HEK293 (cell line): ENCODE data around the gene SERPINC1.

Experiments
- CTCF ChIA-PET: fragments of 350-600 bp; formaldehyde crosslinking; extraction: SDS; loops from one replicate; lab custom pipeline; 2021; ENCODE audit warnings: antibody characterized with exemption; lab: Yijun Ruan, JAX
- POLR2A ChIA-PET: fragments of 300-600 bp; formaldehyde crosslinking; extraction: SDS; loops from one replicate; lab custom pipeline; 2020; ENCODE audit warnings: antibody characterized with exemption, inconsistent platforms; lab: Yijun Ruan, JAX
- H3K27ac ChIP-seq: fragments of 200-500 bp; sonication (Bioruptor generic); 2 replicates; pipeline ENCODE4 v1.5.1; 2014; ENCODE audit warnings: low read depth, low read length, control low read depth, inconsistent platforms; ENCODE audit errors: extremely low read depth
- H3K36me3 ChIP-seq, 2 experiments: fragments of 200-500 bp in 1 of 2; sonication (Bioruptor generic) in 1 of 2; 1 replicate in 1 of 2; 2 replicates in 1 of 2; pipeline ENCODE4 v1.5.1; 2014 to 2017; ENCODE audit warnings: inconsistent platforms in 2 of 2, low read length in 2 of 2; ENCODE audit not compliant: control insufficient read depth in 2 of 2, insufficient read depth in 1 of 2
- H3K4me1 ChIP-seq: fragments of 200-500 bp; sonication (Bioruptor generic); 2 replicates; pipeline ENCODE4 v1.5.1; 2014; ENCODE audit warnings: mild to moderate bottlenecking, low read length, inconsistent platforms; ENCODE audit not compliant: control insufficient read depth, insufficient read depth
- H3K4me3 ChIP-seq: 2 replicates; pipeline ENCODE4 v1.5.1; 2011; ENCODE audit warnings: low read depth, mild to moderate bottlenecking, control low read depth, low read length, moderate library complexity
- H3K9me3 ChIP-seq: fragments of 200-500 bp; sonication (Bioruptor generic); 2 replicates; pipeline ENCODE4 v1.5.1; 2014; ENCODE audit warnings: low read depth, low read length, inconsistent platforms; ENCODE audit not compliant: control insufficient read depth, insufficient read depth
- ELK4 ChIP-seq: IDR thresholded peaks from 2 replicates; pipeline ENCODE4 v1.6.1; 2011; ENCODE audit warnings: mild to moderate bottlenecking, low read depth, low read length, borderline replicate concordance
- FEZF1 ChIP-seq: fragments of 450-650 bp; formaldehyde crosslinking; IDR thresholded peaks from 2 replicates; pipeline ENCODE4 v1.5.1; 2016; ENCODE audit warnings: missing biosample characterization, missing genetic modification characterization
- GFI1B ChIP-seq: fragments of 450-650 bp; formaldehyde crosslinking; IDR thresholded peaks from 2 replicates; pipeline ENCODE4 v1.5.1; 2016; ENCODE audit warnings: missing biosample characterization, missing genetic modification characterization
- GLIS1 ChIP-seq: fragments of 450-650 bp; formaldehyde crosslinking; IDR thresholded peaks from 2 replicates; pipeline ENCODE4 v1.5.1; 2016; ENCODE audit warnings: missing biosample characterization, missing genetic modification characterization
- KLF9 ChIP-seq: fragments of 450-650 bp; formaldehyde crosslinking; IDR thresholded peaks from 2 replicates; pipeline ENCODE4 v1.5.1; 2016; ENCODE audit warnings: missing biosample characterization, missing genetic modification characterization, low read depth
- OSR2 ChIP-seq: fragments of 450-650 bp; formaldehyde crosslinking; IDR thresholded peaks from 2 replicates; pipeline ENCODE4 v1.5.1; 2016; ENCODE audit warnings: missing biosample characterization, missing genetic modification characterization
- PRDM6 ChIP-seq: fragments of 450-650 bp; formaldehyde crosslinking; IDR thresholded peaks from 2 replicates; pipeline ENCODE4 v1.5.1; 2017; ENCODE audit warnings: missing biosample characterization, missing genetic modification characterization
- TSHZ1 ChIP-seq: fragments of 450-650 bp; formaldehyde crosslinking; IDR thresholded peaks from 2 replicates; pipeline ENCODE4 v1.5.1; 2016; ENCODE audit warnings: missing biosample characterization, missing genetic modification characterization, borderline replicate concordance
- ZBTB20 ChIP-seq: fragments of 450-650 bp; formaldehyde crosslinking; IDR thresholded peaks from 2 replicates; pipeline ENCODE4 v1.5.1; 2016; ENCODE audit warnings: missing biosample characterization, missing genetic modification characterization
- ZEB2 ChIP-seq: fragments of 450-650 bp; formaldehyde crosslinking; IDR thresholded peaks from 2 replicates; pipeline ENCODE4 v1.5.1; 2016; ENCODE audit warnings: missing biosample characterization, missing genetic modification characterization
- ZNF112 ChIP-seq: fragments of 450-650 bp; formaldehyde crosslinking; IDR thresholded peaks from 2 replicates; pipeline ENCODE4 v1.5.0; 2017; ENCODE audit warnings: missing biosample characterization, missing genetic modification characterization
- ZNF114 ChIP-seq: fragments of 450-650 bp; formaldehyde crosslinking; IDR thresholded peaks from 2 replicates; pipeline ENCODE4 v1.5.0; 2017; ENCODE audit warnings: missing biosample characterization, missing genetic modification characterization
- ZNF157 ChIP-seq: fragments of 450-650 bp; formaldehyde crosslinking; IDR thresholded peaks from 2 replicates; pipeline ENCODE4 v1.5.1; 2016; ENCODE audit warnings: missing biosample characterization, missing genetic modification characterization
- ZNF184 ChIP-seq: fragments of 450-650 bp; IDR thresholded peaks from 2 replicates; pipeline ENCODE4 v1.5.1; 2018; ENCODE audit warnings: missing biosample characterization, mild to moderate bottlenecking, missing genetic modification characterization
- ZNF23 ChIP-seq: fragments of 450-650 bp; formaldehyde crosslinking; IDR thresholded peaks from 2 replicates; pipeline ENCODE4 v1.5.1; 2016; ENCODE audit warnings: missing biosample characterization, missing genetic modification characterization, borderline replicate concordance
- ZNF24 ChIP-seq: fragments of 450-650 bp; formaldehyde crosslinking; IDR thresholded peaks from 2 replicates; pipeline ENCODE4 v1.5.1; 2016; ENCODE audit warnings: missing biosample characterization, missing genetic modification characterization
- ZNF292 ChIP-seq: fragments of 450-650 bp; formaldehyde crosslinking; IDR thresholded peaks from 2 replicates; pipeline ENCODE4 v1.5.1; 2016; ENCODE audit warnings: low read depth, missing biosample characterization, missing genetic modification characterization, borderline replicate concordance
- ZNF335 ChIP-seq: fragments of 450-650 bp; formaldehyde crosslinking; conservative IDR thresholded peaks from 2 replicates; pipeline ENCODE4 v1.5.1; 2016; ENCODE audit warnings: missing biosample characterization, missing genetic modification characterization
- ZNF548 ChIP-seq: fragments of 450-650 bp; formaldehyde crosslinking; IDR thresholded peaks from 2 replicates; pipeline ENCODE4 v1.5.1; 2016; ENCODE audit warnings: missing biosample characterization, missing genetic modification characterization
- ZNF580 ChIP-seq: fragments of 450-650 bp; formaldehyde crosslinking; IDR thresholded peaks from 2 replicates; pipeline ENCODE4 v1.5.1; 2016; ENCODE audit warnings: missing biosample characterization, missing genetic modification characterization
- ZNF600 ChIP-seq: fragments of 450-650 bp; formaldehyde crosslinking; IDR thresholded peaks from 2 replicates; pipeline ENCODE4 v1.5.1; 2016; ENCODE audit warnings: missing biosample characterization, missing genetic modification characterization
- ZNF610 ChIP-seq: fragments of 450-650 bp; formaldehyde crosslinking; IDR thresholded peaks from 2 replicates; pipeline ENCODE4 v1.5.1; 2016; ENCODE audit warnings: missing biosample characterization, missing genetic modification characterization, borderline replicate concordance
- ZNF629 ChIP-seq: fragments of 450-650 bp; formaldehyde crosslinking; IDR thresholded peaks from 2 replicates; pipeline ENCODE4 v1.5.1; 2017; ENCODE audit warnings: missing biosample characterization, missing genetic modification characterization
- TF ChIP-seq, protein P1 (sequence below): fragments of 450-650 bp; formaldehyde crosslinking; IDR thresholded peaks from 2 replicates; pipeline ENCODE4 v1.5.1; 2016; ENCODE audit warnings: missing biosample characterization, missing genetic modification characterization

SERPINC1 gene

DNA sequence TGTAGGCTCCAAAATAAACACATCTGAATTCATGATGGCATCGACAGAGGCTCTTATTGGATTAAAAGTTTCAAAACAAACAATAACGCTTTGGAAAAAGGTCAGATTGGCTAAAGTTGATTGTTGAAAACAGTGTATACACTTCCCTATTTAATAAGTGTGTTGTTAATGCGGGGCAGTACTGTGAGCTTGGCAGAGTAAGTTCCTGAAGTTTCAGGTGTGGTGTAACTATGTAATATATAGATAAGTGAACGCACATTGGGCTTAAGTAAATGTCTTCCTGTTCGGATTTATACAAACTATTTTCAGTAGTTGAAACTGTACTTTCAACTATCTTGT is 48.1 kb downstream of the SERPINC1 start:
- ChIA-PET CTCF (interaction anchor here (0.6 to 0.9 kb wide), 3 partner anchors 9 to 393 kb away, joined by 3 read pairs; no protein-coding TSS in a partner anchor), POLR2A (interaction anchor here (0.9 to 2.2 kb wide), 11 partner anchors 11 to 439 kb away, joined by 3 to 28 read pairs (median 6); partner anchors contain the start of genes CENPL, DARS2, KLHL20 and PRDX6)
- peak overlapping the region; percentile 89 for H3K4me3 ChIP-seq
- no peaks in the 10 kb centered on the region; the same call in 1 of the 2 replicates for H3K4me1 ChIP-seq
- H3K36me3 ChIP-seq = peaks cover 14 to 61% of the 10 kb centered on the region in 2 experiments
- peak overlapping the region; percentile 75 for H3K27ac ChIP-seq
- no peaks in the 10 kb centered on the region for H3K9me3 ChIP-seq
- TF ChIP-seq PRDM6 (tag by site-specific recombination) (0 out of 2 replicates have a peak, but pooled peaks have one; percentile 9), ZNF335 (tag by site-specific recombination) (peak; percentile 19; the same call in 1 of the 2 replicates), ZNF112 (tag by site-specific recombination) (no peak)

DNA sequence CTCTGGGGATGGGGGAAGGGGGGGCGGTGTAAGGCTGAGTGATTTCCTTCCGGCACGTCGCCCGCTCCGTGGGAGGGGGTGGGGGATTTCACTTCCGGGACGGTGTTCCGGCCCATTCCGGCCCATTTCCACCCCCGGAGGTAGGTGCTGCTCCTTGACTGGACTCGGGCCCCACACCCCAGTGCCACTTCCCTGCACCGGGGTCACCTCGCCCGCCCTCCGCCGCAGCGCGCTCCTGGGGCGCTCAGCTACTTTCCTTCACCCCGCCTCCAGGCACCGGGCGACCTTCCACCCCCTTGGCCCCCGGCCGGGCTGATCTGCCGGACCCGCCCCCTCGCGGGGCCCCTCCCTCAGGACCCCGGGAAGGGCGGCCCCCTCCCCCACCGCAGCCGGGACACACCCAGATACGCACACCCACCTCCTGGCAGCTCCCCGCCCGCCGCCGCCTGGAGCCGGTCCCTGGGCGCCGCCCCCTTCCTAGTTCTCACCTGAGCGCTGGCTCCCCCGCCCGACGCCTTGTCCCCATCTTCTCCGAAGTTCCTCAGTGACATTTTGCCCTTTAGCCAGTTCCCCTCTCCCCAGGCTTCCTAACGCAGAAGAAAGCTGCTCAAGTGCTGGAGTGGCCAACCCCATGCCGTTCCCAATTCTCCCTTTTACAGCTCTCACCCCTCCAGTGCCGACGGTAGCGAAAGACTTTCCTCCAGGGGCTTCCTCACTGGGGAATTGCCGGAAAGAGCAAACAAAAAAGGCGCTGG is 48.7 kb downstream of the SERPINC1 start, which contains the start of gene ZBTB37:
Gene ZBTB37 (plus strand): TSS at position 115 of the 755 bp plus-strand sequence. CDS start 1,846 bp downstream, outside the sequence.
- Histone ChIP-seq H3K27ac (peak within 1 kb of the TSS; percentile 86), H3K9me3 (no peaks in the 10 kb centered on the region), H3K4me1 (no peaks in the 10 kb centered on the region; the same call in 1 of the 2 replicates), H3K4me3 (peak within 1 kb of the TSS; percentile 90), H3K36me3 (peaks cover 14 to 62% of the 10 kb centered on the region in 2 experiments)
- ChIA-PET POLR2A (interaction anchor here (0.6 to 2.2 kb wide), 34 partner anchors 8 to 1064 kb away, joined by 3 to 28 read pairs (median 4); partner anchors contain the start of genes CENPL, DARS2, KLHL20 and PRDX6), CTCF (interaction anchor here (0.7 to 0.9 kb wide), 2 partner anchors 151 to 392 kb away, joined by 3 read pairs; no protein-coding TSS in a partner anchor)
- TF ChIP-seq ZBTB20 (tag by site-specific recombination) = peak; percentile 64; the same call in 1 of the 2 replicates
- TF ChIP-seq OSR2 (tag by site-specific recombination) = peak; percentile 23; the same call in 1 of the 2 replicates
- peak; percentile 99 for TF ChIP-seq KLF9
- TF ChIP-seq ZNF114 (tag by site-specific recombination) = no peak
- TF ChIP-seq ZNF184 (tag by site-specific recombination) = peak; percentile 49; the same call in 1 of the 2 replicates
- TF ChIP-seq ZEB2 (tag by site-specific recombination) = peak; percentile 84
- peak; percentile 49; the same call in 1 of the 2 replicates for TF ChIP-seq TSHZ1
- TF ChIP-seq, protein P1, sequence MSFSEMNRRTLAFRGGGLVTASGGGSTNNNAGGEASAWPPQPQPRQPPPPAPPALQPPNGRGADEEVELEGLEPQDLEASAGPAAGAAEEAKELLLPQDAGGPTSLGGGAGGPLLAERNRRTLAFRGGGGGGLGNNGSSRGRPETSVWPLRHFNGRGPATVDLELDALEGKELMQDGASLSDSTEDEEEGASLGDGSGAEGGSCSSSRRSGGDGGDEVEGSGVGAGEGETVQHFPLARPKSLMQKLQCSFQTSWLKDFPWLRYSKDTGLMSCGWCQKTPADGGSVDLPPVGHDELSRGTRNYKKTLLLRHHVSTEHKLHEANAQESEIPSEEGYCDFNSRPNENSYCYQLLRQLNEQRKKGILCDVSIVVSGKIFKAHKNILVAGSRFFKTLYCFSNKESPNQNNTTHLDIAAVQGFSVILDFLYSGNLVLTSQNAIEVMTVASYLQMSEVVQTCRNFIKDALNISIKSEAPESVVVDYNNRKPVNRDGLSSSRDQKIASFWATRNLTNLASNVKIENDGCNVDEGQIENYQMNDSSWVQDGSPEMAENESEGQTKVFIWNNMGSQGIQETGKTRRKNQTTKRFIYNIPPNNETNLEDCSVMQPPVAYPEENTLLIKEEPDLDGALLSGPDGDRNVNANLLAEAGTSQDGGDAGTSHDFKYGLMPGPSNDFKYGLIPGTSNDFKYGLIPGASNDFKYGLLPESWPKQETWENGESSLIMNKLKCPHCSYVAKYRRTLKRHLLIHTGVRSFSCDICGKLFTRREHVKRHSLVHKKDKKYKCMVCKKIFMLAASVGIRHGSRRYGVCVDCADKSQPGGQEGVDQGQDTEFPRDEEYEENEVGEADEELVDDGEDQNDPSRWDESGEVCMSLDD = peak; percentile 95
- TF ChIP-seq ZNF580 (tag by site-specific recombination) = peak; percentile 95
- TF ChIP-seq ZNF24 (tag by site-specific recombination) = peak; percentile 33; the same call in 1 of the 2 replicates
- no peak for TF ChIP-seq ZNF548 (tag by site-specific recombination)
- TF ChIP-seq GLIS1 (tag by site-specific recombination) = peak; percentile 91
- peak; percentile 49; the same call in 1 of the 2 replicates for TF ChIP-seq ELK4
- peak; percentile 40; the same call in 1 of the 2 replicates for TF ChIP-seq GFI1B
- peak; percentile 42; the same call in 1 of the 2 replicates for TF ChIP-seq FEZF1
- no peak for TF ChIP-seq ZNF292
- TF ChIP-seq ZNF23 (tag by site-specific recombination) = no peak
- peak; percentile 12; the same call in 1 of the 2 replicates for TF ChIP-seq ZNF629 (tag by site-specific recombination)
- peak; percentile 88 for TF ChIP-seq ZNF600
- no peak for TF ChIP-seq ZNF157 (tag by site-specific recombination)
- peak; percentile 84 for TF ChIP-seq ZNF610 (tag by site-specific recombination)
